PC-9 (cell line): ENCODE measurements around the gene ALG11.

Experiments used
- CTCF ChIP-seq: fragments of 200-600 bp; sonication (generic); conservative IDR thresholded peaks from 2 replicates; pipeline ENCODE4 v1.6.1; 2017; ENCODE audit warnings: mixed run types, antibody characterized with exemption, mild to moderate bottlenecking, moderate library complexity
- EZH2 ChIP-seq: fragments of 200-600 bp; sonication (generic); IDR thresholded peaks from 2 replicates; pipeline ENCODE4 v1.8.0; 2017; ENCODE audit warnings: antibody characterized with exemption, low read depth

- TF ChIP-seq CTCF, result no peak
- no peak for TF ChIP-seq EZH2
Observed at GRCh38 chr13:52048516-52048915, 36.3 kb downstream of the ALG11 start.
